Measurements from ENCODE around the gene KLHL22.

DNA sequence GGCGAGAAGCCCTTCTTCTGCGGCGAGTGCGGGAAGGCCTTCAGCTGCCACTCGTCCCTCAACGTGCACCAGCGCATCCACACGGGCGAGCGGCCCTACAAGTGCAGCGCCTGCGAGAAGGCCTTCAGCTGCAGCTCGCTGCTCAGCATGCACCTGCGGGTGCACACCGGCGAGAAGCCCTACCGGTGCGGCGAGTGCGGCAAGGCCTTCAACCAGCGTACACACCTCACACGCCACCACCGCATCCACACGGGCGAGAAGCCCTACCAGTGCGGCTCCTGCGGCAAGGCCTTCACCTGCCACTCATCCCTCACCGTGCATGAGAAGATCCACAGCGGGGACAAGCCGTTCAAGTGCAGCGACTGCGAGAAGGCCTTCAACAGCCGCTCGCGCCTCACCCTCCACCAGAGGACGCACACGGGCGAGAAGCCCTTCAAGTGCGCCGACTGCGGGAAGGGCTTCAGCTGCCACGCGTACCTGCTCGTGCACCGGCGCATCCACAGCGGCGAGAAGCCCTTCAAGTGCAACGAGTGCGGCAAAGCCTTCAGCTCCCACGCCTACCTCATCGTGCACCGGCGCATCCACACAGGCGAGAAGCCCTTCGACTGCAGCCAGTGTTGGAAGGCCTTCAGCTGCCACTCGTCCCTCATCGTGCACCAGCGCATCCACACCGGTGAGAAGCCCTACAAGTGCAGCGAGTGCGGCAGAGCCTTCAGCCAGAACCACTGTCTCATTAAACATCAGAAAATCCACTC, 89.5 kb downstream of the KLHL22 start:
- TF ChIP-seq EZH2 (IDR thresholded peaks at IDR 0.05) (no peak), POLR2AphosphoS5 (IDR thresholded peaks at IDR 0.05; ENCODE audit: borderline replicate concordance, low read depth, low read length) (no peak), FOXP2 (optimal IDR thresholded peaks at IDR 0.05; ENCODE audit: control extremely low read depth, extremely low read length, insufficient read depth) (no peak)
